Stromal cell of bone marrow (primary cell): Measurements from ENCODE around the gene SLC35G1.

Experiments used
- DNase-seq: peaks from one replicate; pipeline ENCODE4 v3.0.0-alpha.2; 2012; ENCODE audit warnings: low read depth

Gene SLC35G1, protein sequence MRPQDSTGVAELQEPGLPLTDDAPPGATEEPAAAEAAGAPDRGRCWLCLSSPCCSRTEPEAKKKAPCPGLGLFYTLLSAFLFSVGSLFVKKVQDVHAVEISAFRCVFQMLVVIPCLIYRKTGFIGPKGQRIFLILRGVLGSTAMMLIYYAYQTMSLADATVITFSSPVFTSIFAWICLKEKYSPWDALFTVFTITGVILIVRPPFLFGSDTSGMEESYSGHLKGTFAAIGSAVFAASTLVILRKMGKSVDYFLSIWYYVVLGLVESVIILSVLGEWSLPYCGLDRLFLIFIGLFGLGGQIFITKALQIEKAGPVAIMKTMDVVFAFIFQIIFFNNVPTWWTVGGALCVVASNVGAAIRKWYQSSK

DNA sequence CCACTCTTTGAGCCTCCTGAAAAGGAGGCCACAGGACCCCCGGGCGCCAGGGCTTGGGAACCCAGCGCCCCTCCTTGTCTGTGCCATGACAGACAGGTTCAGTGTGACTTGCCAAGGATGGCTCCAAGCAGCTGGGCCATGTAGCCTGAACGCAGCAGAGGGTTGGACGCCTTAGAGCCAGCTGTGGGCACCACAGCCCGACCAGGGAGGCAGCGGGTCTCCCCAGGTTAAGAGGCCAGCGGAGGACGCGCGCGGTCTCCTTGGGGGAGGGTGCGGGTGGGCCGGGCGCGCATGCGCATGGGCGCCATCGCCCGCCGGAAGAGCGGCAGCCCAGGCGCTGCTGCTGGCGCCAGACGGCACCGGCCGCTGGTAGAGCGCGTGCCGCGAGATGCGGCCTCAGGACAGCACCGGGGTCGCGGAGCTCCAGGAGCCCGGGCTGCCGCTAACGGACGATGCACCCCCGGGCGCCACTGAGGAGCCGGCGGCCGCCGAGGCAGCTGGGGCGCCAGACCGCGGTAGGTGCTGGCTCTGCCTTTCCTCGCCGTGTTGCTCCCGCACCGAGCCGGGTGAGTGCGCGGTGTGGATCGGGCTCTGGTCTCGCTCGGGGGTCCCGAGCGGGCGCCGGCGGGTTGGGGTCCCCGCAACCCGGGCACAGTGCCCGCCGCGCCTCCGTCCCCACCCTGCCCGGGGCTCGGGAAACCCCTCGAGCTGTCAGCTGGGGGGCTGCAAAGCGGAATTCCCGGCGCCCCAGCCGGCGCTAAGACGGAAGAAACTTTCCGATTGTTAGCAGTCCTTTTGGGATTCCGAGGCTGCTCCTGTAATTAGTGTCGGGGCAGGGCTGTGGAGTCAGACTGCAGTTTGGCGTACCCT, at the start of gene SLC35G1:
Gene SLC35G1 (plus strand): TSS at position 333 of the 870 bp plus-strand sequence. CDS start 56 bp downstream, at position 389.
- no peak for DNase-seq

DNA sequence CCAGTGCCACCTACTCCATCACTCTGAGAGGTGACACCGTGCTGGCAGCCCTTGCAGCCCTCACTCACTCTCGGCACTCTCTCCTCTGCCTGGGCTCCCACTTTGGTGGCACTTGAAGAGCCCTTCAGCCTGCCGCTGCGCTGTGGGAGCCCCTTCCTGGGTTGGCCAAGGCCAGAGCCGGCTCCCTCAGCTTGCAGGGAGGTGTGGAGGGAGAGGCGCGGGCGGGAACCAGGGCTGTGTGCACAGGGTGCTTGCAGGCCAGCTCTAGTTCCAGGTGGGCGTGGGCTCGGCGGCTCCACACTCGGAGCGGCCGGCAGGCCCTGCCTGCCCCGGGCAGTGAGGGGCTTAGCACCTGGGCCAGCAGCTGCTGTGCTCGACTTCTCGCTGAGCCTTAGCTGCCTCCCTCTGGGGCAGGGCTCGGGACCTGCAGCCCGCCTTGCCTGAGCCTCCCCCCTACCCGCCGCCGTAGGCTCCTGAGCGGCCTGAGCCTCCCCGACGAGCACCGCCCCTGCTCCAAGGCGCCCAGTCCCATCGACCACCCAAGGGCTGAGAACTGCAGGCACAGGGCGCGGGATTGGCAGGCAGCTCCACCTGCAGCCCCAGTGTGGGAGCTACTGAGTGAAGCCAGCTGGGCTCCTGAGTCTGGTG, 48.7 kb upstream of the SLC35G1 start:
- no peak for DNase-seq

DNA sequence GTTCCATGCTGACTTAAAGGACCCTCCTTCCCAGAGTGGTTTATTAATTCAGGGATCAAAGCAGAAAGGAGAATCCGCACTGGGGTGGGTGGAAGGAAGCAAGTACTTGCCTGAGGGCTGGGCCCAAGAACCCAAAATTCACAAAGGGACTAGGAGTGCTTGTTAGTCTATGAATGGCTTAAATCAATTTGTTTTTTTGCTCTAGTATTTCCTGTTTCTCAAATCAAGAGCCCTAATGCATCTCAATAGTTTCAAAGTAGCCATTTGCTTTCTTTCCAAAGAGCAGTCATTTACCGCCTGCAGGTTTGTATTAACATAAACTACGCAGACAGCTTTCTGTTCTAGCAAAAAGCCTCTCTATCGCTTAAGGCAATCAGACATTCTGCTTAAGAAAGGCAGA, 44.2 kb upstream of the SLC35G1 start:
- no peak for DNase-seq

DNA sequence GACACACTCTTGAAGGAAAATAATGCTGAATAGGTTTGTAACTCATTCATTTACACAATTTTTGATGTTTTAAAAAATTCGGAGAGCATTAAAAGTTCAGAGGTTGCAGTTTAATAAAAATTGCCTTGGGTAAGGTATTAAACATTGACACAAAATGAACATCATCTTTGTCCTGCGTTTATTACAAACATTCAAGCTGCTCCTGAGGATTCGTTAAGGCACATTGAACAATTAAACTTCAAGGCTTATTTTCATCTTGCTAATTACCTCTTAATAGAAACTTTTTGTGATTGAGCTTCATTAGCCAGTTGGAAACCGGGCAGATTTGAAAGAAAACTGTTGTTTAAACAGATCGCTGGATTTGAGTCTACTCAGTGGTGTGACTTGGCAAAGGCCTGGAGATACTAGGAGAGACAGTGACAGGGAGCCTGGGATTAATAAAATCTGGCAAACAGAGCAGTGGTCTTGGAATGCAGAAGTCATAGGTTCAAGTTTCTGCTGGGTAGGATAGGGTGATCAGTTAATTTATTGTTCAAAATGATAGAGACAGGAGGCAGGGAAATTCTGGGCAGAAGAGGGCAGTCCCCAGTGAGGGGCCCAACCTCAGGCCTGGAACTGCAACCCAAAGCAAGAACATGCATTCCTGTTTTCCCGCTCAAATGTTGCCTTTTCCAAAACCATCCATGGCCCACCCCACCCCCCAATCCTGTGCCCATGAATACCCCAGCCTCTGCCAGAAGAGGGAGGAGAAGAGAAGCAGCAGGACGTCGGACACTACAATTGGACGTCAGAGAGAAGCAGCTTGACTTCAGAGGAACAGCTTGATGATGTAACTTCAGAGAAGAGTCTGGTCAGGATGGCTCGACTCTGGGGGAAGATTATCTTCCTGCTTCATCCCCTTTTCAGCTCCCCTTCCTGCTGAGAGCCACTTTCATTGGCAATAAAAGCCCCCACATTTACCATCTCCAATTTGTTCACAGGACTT, 43.5 kb upstream of the SLC35G1 start:
- DNase-seq = no peak

DNA sequence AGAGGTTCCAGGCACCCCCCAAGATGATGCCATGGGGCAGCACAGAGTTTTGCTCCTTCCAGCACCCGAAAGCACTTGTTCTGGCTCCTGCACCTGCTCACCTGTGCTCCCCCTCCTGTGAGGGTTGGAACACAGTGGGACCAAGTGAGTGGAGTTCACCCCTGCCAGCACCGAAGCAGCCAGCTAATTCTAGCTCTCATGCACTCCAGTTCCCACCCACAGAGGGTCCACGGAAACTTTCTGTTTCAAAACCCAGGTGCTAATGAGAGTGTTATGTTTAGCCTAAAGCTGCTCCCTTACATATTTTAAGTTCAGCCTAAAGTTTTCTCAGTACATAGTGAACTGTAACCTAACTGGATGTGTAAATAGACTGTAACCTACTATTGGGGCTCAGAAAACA, 42.6 kb upstream of the SLC35G1 start:
- DNase-seq = no peak

DNA sequence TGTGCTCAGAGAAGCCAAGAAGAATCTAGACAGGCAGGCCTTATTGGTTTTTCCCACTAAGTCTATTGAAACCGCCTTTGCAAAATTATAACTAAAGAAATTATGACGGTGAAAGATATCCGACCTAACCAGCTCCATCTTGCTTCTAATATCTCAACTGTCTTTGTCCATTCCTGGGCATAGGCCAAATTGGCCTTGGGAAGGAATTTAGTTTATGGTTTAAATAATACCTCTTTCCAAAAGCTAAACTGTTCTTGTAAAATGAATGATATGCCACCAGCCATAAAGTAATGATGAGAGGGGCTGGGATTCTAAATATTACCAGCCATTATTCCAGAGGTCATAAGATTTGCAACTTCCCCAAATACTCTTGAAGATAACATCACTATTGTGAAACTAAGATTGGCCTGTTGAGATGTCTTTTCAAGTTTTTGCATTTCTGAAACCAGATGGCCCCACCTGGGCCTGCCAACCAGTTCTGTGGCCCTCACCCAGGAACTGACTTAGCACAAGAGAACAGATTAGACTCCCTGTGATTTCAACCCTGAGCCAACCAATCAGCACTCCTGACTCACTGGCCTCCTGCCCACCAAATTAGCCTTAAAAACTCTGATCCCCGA, 41.2 kb upstream of the SLC35G1 start:
- no peak for DNase-seq

DNA sequence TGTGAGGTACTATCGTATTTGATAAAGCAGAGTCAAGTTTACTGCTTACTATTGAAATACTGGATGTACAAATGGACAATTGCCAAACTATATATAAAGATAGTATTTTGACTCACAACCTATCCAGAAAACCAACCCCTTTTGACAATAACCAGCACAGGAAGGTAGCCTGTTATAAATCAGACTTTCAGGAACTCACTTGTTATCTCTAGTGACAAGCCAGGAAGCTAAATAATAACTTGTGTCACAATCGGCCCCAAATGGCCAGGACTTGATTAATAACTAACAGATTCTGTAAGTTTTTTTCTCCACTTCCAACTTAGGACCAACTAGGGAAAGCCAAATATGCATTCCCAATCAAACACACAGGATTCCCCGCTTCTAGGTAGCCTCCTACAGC, 38.8 kb upstream of the SLC35G1 start:
- no peak for DNase-seq

DNA sequence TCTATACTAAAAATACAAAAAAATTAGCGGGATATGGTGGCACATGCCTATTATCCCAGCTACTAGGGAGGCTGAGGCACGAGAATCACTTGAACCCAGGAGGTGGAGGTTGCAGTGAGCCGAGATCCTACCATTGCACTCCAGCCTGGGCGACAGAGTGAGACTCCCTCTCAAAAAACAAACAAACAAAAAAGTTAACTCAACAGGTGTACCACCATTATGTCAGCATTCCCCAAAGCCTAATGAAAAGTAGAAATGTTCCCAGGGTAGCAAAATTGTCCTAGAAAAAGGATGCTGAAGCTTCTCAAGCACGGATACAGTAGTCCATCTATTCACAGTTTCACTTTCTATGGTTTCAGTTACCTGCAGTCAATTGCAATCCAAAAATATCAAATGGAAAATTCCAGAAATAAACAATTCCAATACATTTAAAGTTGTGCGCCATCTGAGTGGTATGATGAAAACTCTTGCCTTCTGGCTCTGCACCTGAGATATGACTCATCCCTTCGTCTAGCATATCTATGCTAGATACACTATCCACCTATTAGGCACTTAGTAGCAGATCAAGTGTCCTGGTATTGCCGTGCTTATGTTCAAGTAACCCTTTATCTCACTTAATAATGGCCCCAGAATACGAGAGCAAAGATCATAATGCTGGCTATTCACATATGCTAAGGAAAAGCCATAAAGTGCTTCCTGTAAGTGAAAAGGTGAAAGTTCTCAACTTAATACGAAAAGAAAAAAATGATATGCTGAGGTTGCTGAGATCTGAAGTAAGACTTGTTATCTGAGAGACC, 37.2 kb upstream of the SLC35G1 start:
- no peak for DNase-seq

DNA sequence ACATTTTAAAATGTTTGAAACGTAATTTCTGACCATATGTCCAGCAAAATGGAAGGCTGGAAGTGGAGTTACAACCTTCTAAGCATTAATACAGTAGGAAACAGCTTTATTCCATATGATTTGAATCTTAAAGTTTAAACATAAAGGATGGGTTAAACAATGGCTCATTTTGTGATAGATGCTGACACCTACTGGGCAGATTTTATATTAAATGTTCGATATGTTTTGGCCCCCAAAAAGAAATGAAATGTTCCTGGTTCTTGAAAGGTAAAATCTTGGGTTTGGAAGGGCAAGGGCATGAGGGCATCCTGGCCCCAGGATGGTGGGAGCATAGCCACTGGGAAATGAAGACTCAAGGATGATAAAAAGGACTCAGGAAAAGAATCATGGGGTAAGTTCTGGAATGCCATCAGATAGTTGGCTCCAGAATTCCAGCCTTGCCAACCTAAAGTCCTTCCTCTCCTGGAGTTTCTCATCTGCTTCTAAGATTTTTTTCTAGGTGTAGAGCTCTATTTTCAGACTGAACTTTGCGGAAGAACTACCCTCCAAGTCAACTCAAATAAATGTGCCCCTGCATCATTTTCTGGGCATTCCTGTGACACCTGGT, 34.6 kb upstream of the SLC35G1 start:
- no peak for DNase-seq

DNA sequence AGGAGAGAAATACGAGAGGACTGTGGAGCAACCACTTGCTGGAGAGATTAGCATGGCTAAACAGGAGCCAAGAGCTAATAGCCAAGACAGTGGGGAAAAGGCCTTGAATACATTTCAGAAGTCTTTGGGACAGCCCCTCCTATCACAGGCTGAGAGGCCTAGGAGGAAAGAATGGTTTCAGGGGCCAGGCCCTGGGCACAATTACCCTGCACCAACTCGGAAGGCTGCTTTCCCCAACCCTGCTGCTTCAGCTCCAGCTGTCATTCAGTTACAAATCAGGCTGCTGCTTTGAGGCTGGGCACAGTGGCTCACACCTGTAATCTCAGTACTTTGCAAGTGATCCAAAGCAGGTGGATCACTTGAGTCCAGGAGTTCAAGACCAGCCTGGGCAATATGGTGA, 32.0 kb upstream of the SLC35G1 start:
- DNase-seq = no peak

DNA sequence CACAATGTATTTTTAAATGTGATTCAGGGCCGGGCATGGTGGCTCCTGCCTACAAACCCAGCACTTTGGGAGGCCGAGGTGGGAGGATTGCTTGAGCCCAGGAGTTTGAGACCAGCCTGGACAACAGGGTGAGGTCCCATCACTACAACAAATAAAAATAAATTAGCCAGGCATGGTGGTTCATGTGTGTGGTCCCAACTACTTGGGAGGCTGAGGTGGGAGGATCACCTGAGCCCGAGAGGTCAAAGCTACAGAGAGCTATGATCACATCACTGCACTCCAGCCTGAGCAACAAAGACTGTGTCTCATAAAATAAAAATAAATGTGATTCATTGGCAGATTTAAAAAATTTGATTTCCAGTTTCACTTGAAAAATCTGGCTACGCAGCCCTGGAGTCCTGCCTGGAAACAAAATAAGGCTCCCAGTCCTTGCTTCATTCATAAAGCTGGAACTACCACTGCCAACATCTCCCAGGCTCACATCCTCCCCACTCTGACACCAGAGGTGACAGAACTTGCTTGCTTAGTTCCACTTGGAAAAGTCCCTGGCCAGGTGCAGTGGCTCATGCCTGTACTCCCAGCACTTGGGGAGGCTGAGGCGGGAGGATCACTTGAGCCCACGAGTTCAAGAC, 27.9 kb upstream of the SLC35G1 start:
- DNase-seq = no peak

DNA sequence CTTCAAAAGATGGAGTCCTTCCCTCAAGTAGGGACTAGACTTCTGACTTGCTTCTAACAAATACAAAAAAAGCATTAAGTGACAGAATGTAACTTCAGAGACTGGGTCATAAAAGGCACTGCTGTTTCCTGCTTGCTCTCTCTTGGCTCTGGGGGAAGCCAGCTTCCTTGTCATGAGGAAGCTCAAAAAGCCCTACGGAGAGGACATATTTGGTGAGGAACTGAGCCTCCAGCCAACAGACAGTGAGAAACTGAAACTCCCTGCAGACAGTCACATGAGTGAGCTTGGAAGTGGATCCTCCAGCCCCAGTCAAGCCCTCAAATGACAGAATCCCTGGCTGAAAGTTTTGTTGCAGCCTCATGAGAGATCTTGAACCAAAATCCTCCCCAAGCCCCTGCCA, 26.3 kb upstream of the SLC35G1 start:
- DNase-seq = no peak

DNA sequence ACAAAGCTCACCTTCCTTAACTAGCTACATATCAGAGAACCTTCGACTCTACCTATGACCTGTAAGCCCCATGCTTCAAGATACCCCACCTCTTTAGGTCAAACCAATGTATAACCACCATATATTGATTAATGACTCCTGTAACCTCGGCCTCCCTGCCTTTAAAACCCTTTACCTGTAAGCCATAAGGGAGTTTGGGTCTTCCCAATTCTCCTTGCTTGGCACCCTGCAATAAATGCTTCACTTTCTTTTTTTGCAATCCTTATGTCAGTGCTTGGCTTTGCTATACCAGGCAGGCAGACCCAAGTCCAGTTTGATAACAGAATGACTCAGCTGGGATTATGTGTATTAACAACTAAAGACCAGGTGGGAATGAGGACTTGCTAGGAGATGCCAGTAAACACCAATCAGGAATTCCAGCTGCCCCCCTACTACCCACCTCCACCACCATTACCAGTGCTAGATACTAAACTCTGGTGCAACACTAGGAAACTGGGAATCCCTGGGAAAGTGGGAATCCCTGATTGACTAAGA, 22.0 kb upstream of the SLC35G1 start:
- DNase-seq = no peak

DNA sequence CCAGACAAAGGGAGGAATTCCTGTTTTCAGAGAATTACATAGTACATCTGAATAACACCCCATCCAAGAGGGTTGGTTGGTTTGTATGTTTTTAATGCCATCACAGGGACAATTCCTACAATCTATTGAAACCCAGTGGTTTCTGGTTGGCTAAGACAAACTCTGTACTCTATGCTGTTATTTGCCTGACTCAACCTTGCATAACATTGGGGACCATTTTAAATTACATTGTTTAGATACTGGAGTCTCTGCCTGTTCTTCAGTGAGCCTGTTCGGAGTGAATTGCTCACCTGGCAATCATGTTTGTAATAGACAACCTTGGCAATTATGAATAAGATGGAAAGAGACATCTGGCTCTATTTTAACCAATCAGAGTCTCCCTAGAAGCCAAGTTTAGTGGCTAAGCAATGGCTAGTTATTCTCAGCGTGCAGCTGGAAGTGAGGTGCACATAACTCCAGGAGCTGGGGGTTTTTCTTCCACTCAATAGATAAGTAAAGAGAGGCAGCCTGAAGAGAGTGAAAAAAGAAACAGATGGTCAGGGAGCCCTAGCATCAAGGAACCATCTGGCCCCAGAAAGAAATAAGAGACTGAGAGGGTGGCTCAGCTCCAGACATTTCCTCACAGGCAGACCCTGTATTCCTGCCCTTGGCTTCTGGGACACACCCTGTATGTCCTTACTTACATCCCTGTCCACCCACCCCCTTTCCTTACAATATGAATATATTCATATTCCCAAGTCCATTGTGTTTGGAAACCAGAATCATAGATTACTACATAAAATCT, 21.2 kb upstream of the SLC35G1 start:
- no peak for DNase-seq

DNA sequence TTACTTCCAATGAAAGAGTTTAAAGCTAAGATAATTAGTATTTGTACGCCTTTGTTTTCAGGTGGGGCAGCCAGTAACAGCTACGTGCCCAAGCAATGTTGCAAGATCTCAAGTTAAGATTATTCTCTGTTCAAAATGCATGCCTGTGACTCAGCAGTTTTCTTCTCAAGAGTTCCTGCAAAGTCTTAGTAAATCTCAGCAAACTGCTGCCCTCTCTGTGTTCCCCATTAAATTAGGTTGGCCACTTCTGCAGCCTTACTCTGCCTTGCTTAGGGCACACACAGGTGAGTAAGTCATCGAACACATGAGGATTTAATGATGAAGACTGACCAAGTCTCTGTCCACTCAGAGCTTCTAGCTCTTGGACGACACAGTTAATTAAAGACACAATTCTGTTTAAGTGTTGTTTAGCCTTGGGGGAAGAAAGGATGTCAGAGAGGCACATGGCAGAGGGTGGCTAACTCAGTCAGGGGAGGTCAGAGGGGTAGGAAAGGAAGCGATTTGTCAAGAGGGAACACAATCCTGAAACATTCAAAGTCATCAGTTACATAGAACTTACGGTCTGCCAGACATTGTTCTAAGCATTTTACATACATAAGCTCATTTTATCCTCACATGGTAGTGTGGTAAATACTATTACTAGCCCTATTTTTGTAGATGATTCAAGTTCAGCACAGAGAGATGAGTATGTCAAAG, 20.2 kb upstream of the SLC35G1 start:
- no peak for DNase-seq

DNA sequence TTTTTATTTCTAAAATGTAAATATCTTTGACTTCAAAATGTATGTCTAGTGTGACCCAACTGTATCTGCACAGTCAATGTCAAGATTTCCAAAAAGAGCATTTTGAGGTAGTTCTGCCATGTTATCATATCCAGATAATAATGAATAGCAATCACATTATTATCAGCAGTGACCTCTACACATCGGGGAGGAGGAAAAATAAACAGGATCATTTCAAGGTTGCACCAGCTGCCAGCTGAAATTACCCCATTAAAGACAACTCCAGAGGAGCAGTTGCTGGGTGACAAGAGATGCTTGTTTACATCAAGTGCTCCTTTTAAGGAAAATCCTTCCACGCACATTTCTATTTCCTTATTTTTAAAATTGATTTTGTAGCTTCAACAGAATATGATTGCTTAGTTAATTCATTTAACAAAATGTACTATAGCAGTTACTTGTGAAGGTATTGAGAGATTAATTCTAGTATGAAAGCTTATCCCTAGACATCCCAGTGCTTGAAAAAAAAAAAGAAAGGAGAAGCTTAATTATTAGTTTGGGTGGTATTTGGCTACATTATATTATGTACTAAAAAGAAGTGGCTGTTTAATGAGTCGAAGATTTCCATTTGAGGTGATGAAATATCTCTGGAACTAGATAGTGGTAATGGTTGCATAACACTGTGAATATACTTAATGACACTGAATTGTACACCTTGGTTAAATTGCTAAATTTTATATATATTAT, 19.3 kb upstream of the SLC35G1 start:
- DNase-seq = no peak

DNA sequence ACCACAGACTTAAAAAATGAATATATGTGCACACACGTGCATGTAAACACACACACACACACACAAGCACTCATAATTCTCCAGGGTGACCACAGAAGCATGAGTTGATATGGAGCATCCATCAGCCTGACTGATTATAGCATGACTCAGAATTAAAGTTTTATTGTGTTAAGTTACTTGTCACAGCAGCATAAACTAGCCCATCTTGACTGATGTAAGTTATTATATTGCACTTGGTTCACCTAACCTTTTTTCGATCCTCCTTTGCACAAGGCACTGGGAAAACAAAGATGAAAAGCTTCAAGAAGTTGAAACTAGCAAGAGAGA, 18.8 kb upstream of the SLC35G1 start:
- no peak for DNase-seq
